B cell (primary cell): ENCODE results near the gene SMG9.

ENCODE experiments used
- EZH2 ChIP-seq: IDR thresholded peaks from 2 replicates; pipeline ENCODE4 v1.6.1; 2012; ENCODE audit warnings: borderline replicate concordance, low read depth, mild to moderate bottlenecking, moderate library complexity, low read length; ENCODE audit not compliant: insufficient read depth, poor library complexity, severe bottlenecking
- TF ChIP-seq, protein P1 (sequence below): fragments of 200-600 bp; IDR thresholded peaks from one replicate; pipeline ENCODE4 v1.8.0; 2022; ENCODE audit warnings: antibody characterized with exemption, mild to moderate bottlenecking

DNA sequence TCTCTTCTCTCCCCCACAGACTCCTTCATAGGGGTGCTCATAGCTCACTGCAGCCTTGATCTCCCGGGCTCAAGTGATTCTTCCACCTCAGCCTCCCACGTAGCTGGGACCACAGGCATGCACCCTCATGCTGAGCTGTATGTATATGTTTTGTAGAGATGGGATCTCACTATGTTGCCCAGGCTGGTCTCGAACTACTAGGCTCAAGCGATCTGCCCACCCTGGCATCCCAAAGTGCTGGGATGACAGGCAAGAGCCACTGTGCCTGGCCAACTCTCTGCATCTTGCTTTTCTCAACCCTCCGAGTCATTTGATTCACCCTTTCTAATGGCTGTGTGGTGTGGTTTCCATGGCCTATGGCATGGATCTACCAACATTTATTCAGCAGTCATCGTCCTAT, 49.0 kb downstream of the SMG9 start:
- TF ChIP-seq, protein P1, sequence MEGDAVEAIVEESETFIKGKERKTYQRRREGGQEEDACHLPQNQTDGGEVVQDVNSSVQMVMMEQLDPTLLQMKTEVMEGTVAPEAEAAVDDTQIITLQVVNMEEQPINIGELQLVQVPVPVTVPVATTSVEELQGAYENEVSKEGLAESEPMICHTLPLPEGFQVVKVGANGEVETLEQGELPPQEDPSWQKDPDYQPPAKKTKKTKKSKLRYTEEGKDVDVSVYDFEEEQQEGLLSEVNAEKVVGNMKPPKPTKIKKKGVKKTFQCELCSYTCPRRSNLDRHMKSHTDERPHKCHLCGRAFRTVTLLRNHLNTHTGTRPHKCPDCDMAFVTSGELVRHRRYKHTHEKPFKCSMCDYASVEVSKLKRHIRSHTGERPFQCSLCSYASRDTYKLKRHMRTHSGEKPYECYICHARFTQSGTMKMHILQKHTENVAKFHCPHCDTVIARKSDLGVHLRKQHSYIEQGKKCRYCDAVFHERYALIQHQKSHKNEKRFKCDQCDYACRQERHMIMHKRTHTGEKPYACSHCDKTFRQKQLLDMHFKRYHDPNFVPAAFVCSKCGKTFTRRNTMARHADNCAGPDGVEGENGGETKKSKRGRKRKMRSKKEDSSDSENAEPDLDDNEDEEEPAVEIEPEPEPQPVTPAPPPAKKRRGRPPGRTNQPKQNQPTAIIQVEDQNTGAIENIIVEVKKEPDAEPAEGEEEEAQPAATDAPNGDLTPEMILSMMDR, result no peak
- TF ChIP-seq EZH2, result no peak
